K562 (cell line): ENCODE results near the gene PROM2. TPM values are rescaled to one million over a fixed set of nuclear protein-coding genes. Genes with fewer than 3 reads are reported as not detected.
"Not testable (repeated sequence)": the region's sequence is repeated elsewhere in the genome, so short reads cannot be mapped to it uniquely, and the experiment has no call there.

Source experiments
- ATAC-seq: fragments of 200-7000 bp; cut with Tn5 transposase; 3 replicates; pipeline ENCODE4 v1.9.1; 2020; ENCODE audit warnings: moderate library complexity
- BruUV-seq: library from RNA; stranded (reverse); fragments of 400-500 nt; replicated peaks from 2 replicates; lab custom pipeline; 2021; lab: Mats Ljungman, UMichigan
- CTCF ChIA-PET: fragments of 300-600 bp; formaldehyde crosslinking; extraction: SDS; loops from one replicate; lab custom pipeline; 2021; ENCODE audit warnings: low intra/inter-chr PET ratio; lab: Yijun Ruan, JAX
- POLR2A ChIA-PET: fragments of 300-600, 350-650 bp; sonication (Branson Sonifier 250); formaldehyde crosslinking; extraction: SDS; loops from one replicate; lab custom pipeline; 2021; ENCODE audit warnings: antibody characterized with exemption, inconsistent platforms; lab: Yijun Ruan, JAX
- DNase-seq, 4 experiments: peaks; one replicate each; pipeline versions ENCODE4 v3.0.0 to v3.0.0-alpha.2; 2011 to 2018; ENCODE audit warnings: low spot score in 3 of 4, mixed read lengths in 3 of 4; ENCODE audit errors: extremely low read depth in 1 of 4
- FAIRE-seq: peaks from 2 replicates; lab custom pipeline; 2011; peaks lifted over from hg19 to GRCh38; lab: Jason Lieb, UNC
- H2AFZ ChIP-seq: 2 replicates; pipeline ENCODE4 v1.6.0; 2011; ENCODE audit warnings: low read depth, low read length, control low read depth, inconsistent platforms
- H3K27ac ChIP-seq: fragments of 200-600 bp; 3 replicates; pipeline ENCODE4 v1.8.0; 2011; ENCODE audit warnings: low read depth, mild to moderate bottlenecking, control low read depth, inconsistent platforms, low read length, moderate library complexity, mixed read lengths; ENCODE audit errors: extremely low read depth
- H3K27me3 ChIP-seq, 2 experiments: fragments of 300-600 bp in 1 of 2; 2 replicates in 1 of 2; 3 replicates in 1 of 2; pipeline versions ENCODE4 v1.6.0 to v1.8.0; 2011; ENCODE audit warnings: inconsistent platforms in 2 of 2, low read length in 2 of 2, mild to moderate bottlenecking in 1 of 2, mixed read lengths in 1 of 2, moderate library complexity in 1 of 2; ENCODE audit not compliant: control insufficient read depth in 2 of 2, insufficient read depth in 2 of 2
- H3K36me3 ChIP-seq: fragments of 300-600 bp; 3 replicates; pipeline ENCODE4 v1.8.0; 2011; ENCODE audit warnings: mild to moderate bottlenecking, low read length, inconsistent platforms; ENCODE audit not compliant: control insufficient read depth, insufficient read depth
- H3K4me1 ChIP-seq, 2 experiments: fragments of 200-600 bp in 1 of 2; replicated peaks in 1 of 2; 2 replicates in 1 of 2; 3 replicates in 1 of 2; pipeline versions ENCODE4 v1.5.1 to v1.8.0; 2011; ENCODE audit warnings: inconsistent platforms in 2 of 2, low read length in 2 of 2, mild to moderate bottlenecking in 1 of 2, mixed read lengths in 1 of 2, moderate library complexity in 1 of 2; ENCODE audit not compliant: control insufficient read depth in 2 of 2, insufficient read depth in 2 of 2
- H3K4me2 ChIP-seq: 2 replicates; pipeline ENCODE4 v1.6.1; 2011; ENCODE audit warnings: low read length, control low read depth, inconsistent platforms, mixed read lengths; ENCODE audit not compliant: insufficient read depth
- H3K4me3 ChIP-seq: fragments of 200-600 bp; sonication (generic), shearing (Covaris generic); 2 replicates; pipeline ENCODE4 v1.5.1; 2016; ENCODE audit warnings: control low read depth, inconsistent platforms
- H3K79me2 ChIP-seq: fragments of 200-600 bp; 3 replicates; pipeline ENCODE4 v1.8.0; 2011; ENCODE audit warnings: low read length, inconsistent platforms; ENCODE audit not compliant: control insufficient read depth, insufficient read depth
- H3K9ac ChIP-seq, 2 experiments: 2 replicates each; pipeline versions ENCODE4 v1.6.0 to v1.6.1; 2011; ENCODE audit warnings: low read depth in 2 of 2, low read length in 2 of 2, control low read depth in 1 of 2, inconsistent platforms in 1 of 2, mild to moderate bottlenecking in 1 of 2, mixed read lengths in 1 of 2; ENCODE audit not compliant: insufficient read depth in 1 of 2
- H3K9me1 ChIP-seq: one replicate; pipeline ENCODE4 v1.6.0; 2011; ENCODE audit warnings: inconsistent platforms, mild to moderate bottlenecking, low read length, moderate library complexity; ENCODE audit not compliant: control insufficient read depth, insufficient read depth
- H3K9me3 ChIP-seq: replicated peaks from 2 replicates; pipeline ENCODE4 v1.5.1; 2011; ENCODE audit warnings: low read depth, low read length, inconsistent platforms; ENCODE audit not compliant: control insufficient read depth, insufficient read depth
- H4K20me1 ChIP-seq: replicated peaks from 2 replicates; pipeline ENCODE4 v1.6.1; 2011; ENCODE audit warnings: low read length, inconsistent platforms, mixed read lengths; ENCODE audit not compliant: control insufficient read depth, insufficient read depth
- CREM ChIP-seq: IDR thresholded peaks from 2 replicates; pipeline ENCODE4 v1.6.1; 2014; ENCODE audit warnings: antibody characterized with exemption, low read depth
- HOXB6 ChIP-seq: fragments of 250-450 bp; sonication (Bioruptor Pico); IDR thresholded peaks from 2 replicates; pipeline ENCODE4 v1.5.1; 2022; ENCODE audit warnings: mild to moderate bottlenecking, borderline replicate concordance
- MED1 ChIP-seq: sonication (generic); formaldehyde crosslinking; IDR thresholded peaks from 2 replicates; pipeline ENCODE4 v1.8.1; 2023; ENCODE audit warnings: missing genetic modification reagents, borderline replicate concordance
- NBN ChIP-seq: fragments of 450-650 bp; IDR thresholded peaks from 2 replicates; pipeline ENCODE4 v1.6.1; 2016; ENCODE audit warnings: low read depth, mild to moderate bottlenecking
- NUFIP1 ChIP-seq: fragments of 450-650 bp; IDR thresholded peaks from 2 replicates; pipeline ENCODE4 v1.6.1; 2018; ENCODE audit not compliant: partially characterized antibody
- TCF7L2 ChIP-seq: fragments of 150-350 bp; IDR thresholded peaks from 2 replicates; pipeline ENCODE4 v1.6.1; 2016; ENCODE audit warnings: low read depth, mild to moderate bottlenecking, low read length, moderate library complexity
- ZBED1 ChIP-seq: IDR thresholded peaks from 2 replicates; pipeline ENCODE4 v1.6.1; 2014
- WGBS: fragments of 100-300 bp; shearing (Covaris generic); methylation state at CpG from one replicate; pipeline ENCODE4 v1.1.6; 2016; ENCODE audit warnings: low coverage, mixed read lengths; ENCODE audit not compliant: insufficient coverage; ENCODE audit errors: missing lambda C conversion rate; 5-methylcytosine and 5-hydroxymethylcytosine counted together
- in situ Hi-C: fragments of 300-500 bp; cut with MboI; formaldehyde crosslinking; loops from 4 replicates; pipeline ENCODE4 v1.15.0; 2018; ENCODE audit warnings: inconsistent platforms, mixed read lengths
- intact Hi-C: fragments of 100-400 bp; cut with micrococcal nuclease; formaldehyde crosslinking; loops from 2 replicates; pipeline ENCODE4 v1.14.2; 2022
- polyA plus RNA-seq, 8 experiments: library from polyadenylated mRNA; depleted of rRNA in 4 of 8; stranded (reverse) in 5 of 8; unstranded in 3 of 8; fragments of >200 nt; fragmentation: Nextera tagmentation in 2 of 8; fragmentation: Illumina TruSeq in 1 of 8; extraction: Ambion mirVana in 2 of 8; extraction: Trizol in 1 of 8; gene quantifications; 2 replicates each; pipeline versions ENCODE4 v1.2.1 to v1.2.3, GENCODE V29; 2011 to 2014; ENCODE audit warnings: inconsistent platforms in 1 of 8, missing spikeins in 1 of 8
- total RNA-seq, 7 experiments: library from RNA; depleted of rRNA in 6 of 7; stranded (reverse); fragments of >200 nt in 6 of 7; fragmentation: Illumina TruSeq in 2 of 7; extraction: Trizol in 2 of 7; gene quantifications; 2 replicates each; pipeline versions ENCODE4 v1.2.1 to v1.2.3, GENCODE V29; 2011 to 2021; ENCODE audit warnings: low replicate concordance in 1 of 7
- TF ChIP-seq, protein P1 (sequence below): fragments of 450-650 bp; IDR thresholded peaks from 2 replicates; pipeline ENCODE4 v1.6.1; 2016; ENCODE audit warnings: missing biosample characterization, missing genetic modification characterization
- TF ChIP-seq, protein P2 (sequence below): fragments of 450-650 bp; formaldehyde crosslinking; IDR thresholded peaks from 2 replicates; pipeline ENCODE4 v1.4.0; 2020; ENCODE audit warnings: mild to moderate bottlenecking
- TF ChIP-seq, protein P3 (sequence below): fragments of 250-450 bp; sonication (Bioruptor Pico); IDR thresholded peaks from 2 replicates; pipeline ENCODE4 v1.4.0; 2020; ENCODE audit warnings: mild to moderate bottlenecking

Gene PROM2
- total and polyA plus RNA-seq, 9 of the 15 experiments (the other 6 are each of a cell fraction or from before 2014, with no cell fraction given): not detected

DNA sequence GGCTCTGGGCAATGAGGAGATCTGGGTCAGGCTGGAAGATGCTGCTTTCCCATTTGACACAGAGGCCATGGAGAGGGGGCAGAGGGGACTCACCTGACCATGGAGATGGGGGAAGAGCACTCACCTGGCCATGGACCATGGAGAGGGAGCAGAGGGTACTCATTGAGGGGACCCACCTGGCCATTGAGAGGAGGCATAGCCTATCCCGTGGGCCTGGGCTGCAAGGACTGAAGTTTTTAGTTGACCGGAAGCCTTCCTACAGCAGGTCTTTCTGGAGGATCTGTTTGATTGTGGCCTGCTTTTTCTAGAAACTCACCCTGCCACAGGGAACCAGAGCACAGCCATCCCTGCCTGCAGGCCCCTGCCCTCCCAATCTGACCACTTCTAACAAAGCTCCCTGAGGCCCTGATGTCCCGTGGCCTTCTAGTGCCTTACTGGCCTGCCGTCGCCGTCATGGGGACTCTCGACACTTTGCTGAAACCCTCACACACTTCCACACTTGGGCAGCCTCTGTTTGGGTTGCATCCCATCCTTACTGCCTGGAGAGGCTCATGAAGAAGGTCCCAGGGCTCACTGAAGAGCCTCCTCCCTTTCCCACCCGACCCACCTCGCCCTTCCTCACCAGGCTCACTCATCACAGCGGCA, 5.1 kb upstream of the PROM2 start:
- ChIA-PET POLR2A (interaction anchor here (0.7 kb wide), 1 partner anchor 60 kb away, joined by 3 read pairs; no protein-coding TSS in a partner anchor), CTCF (no interaction called here)
- TF ChIP-seq NBN: no peak
- TF ChIP-seq, protein P1, sequence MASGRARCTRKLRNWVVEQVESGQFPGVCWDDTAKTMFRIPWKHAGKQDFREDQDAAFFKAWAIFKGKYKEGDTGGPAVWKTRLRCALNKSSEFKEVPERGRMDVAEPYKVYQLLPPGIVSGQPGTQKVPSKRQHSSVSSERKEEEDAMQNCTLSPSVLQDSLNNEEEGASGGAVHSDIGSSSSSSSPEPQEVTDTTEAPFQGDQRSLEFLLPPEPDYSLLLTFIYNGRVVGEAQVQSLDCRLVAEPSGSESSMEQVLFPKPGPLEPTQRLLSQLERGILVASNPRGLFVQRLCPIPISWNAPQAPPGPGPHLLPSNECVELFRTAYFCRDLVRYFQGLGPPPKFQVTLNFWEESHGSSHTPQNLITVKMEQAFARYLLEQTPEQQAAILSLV (tag): no peak
- TF ChIP-seq HOXB6: no peak
- TF ChIP-seq ZBED1: no peak
- TF ChIP-seq NUFIP1: no peak
- TF ChIP-seq, protein P2, sequence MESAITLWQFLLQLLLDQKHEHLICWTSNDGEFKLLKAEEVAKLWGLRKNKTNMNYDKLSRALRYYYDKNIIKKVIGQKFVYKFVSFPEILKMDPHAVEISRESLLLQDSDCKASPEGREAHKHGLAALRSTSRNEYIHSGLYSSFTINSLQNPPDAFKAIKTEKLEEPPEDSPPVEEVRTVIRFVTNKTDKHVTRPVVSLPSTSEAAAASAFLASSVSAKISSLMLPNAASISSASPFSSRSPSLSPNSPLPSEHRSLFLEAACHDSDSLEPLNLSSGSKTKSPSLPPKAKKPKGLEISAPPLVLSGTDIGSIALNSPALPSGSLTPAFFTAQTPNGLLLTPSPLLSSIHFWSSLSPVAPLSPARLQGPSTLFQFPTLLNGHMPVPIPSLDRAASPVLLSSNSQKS (CRISPR knock-in tag): no peak
- TF ChIP-seq CREM: no peak
- TF ChIP-seq MED1: no peak
- no peak for TF ChIP-seq TCF7L2
- TF ChIP-seq, protein P3, sequence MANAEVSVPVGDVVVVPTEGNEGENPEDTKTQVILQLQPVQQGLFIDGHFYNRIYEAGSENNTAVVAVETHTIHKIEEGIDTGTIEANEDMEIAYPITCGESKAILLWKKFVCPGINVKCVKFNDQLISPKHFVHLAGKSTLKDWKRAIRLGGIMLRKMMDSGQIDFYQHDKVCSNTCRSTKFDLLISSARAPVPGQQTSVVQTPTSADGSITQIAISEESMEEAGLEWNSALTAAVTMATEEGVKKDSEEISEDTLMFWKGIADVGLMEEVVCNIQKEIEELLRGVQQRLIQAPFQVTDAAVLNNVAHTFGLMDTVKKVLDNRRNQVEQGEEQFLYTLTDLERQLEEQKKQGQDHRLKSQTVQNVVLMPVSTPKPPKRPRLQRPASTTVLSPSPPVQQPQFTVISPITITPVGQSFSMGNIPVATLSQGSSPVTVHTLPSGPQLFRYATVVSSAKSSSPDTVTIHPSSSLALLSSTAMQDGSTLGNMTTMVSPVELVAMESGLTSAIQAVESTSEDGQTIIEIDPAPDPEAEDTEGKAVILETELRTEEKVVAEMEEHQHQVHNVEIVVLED (CRISPR knock-in tag): no peak
- H3K9me1 ChIP-seq: no peaks in the 10 kb centered on the region
- peaks cover 0 to 46% of the 10 kb centered on the region in 2 experiments; a peak in 3 of 5 replicates for H3K27me3 ChIP-seq
- no peak overlapping the region for H3K9ac ChIP-seq
- ATAC-seq (no peak), FAIRE-seq (no peak), DNase-seq (no peak)
- H3K4me2 ChIP-seq: no peak overlapping the region
- no peak overlapping the region for H3K27ac ChIP-seq
- H3K79me2 ChIP-seq: no peaks in the 10 kb centered on the region
- no peaks in the 10 kb centered on the region; a peak in 1 of 5 replicates for H3K4me1 ChIP-seq
- in situ Hi-C loops: no loop called here
- H3K9me3 ChIP-seq: no peaks in the 10 kb centered on the region
- WGBS: 3% methylated on average over 10 of the region's 10 CpGs
- intact Hi-C loops: no loop called here
- H2AFZ ChIP-seq: no peak overlapping the region
- H3K4me3 ChIP-seq: no peak overlapping the region
- no TSS peak for BruUV-seq
- H3K36me3 ChIP-seq: no peaks in the 10 kb centered on the region
- H4K20me1 ChIP-seq: no peaks in the 10 kb centered on the region; the same call in 1 of the 2 replicates

DNA sequence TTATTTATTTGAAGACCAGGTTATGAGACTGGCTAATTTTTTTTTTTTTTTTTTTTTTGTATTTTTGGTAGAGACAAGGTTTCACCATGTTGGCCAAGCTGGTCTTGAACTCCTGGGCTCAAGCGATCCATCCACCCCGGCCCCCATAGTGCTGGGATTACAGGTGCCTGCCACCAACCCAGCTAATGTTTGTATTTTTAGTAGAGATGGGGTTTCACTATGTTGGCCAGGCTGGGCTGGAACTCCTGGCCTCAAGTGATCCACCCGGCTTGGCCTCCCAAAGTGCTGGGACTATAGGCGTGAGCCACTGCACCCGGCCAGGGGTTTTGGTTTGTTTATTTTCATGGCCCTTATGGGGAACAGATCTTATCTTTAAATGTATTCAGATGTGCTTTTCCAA, 4.5 kb upstream of the PROM2 start:
- H4K20me1 ChIP-seq, H3K4me3 ChIP-seq, H3K9ac ChIP-seq, H3K27ac ChIP-seq, BruUV-seq, H2AFZ ChIP-seq, H3K4me1 ChIP-seq, ATAC-seq, intact Hi-C loops, CTCF ChIA-PET, DNase-seq, H3K79me2 ChIP-seq, H3K4me2 ChIP-seq, in situ Hi-C loops, H3K9me3 ChIP-seq, FAIRE-seq, H3K36me3 ChIP-seq, H3K9me1 ChIP-seq: not testable (repeated sequence)
- H3K27me3 ChIP-seq: peaks cover 3 to 48% of the 10 kb centered on the region in 2 experiments; a peak in 4 of 5 replicates
- POLR2A ChIA-PET: interaction anchor here (0.7 kb wide), 1 partner anchor 60 kb away, joined by 3 read pairs; no protein-coding TSS in a partner anchor
- WGBS: 0% methylated on average over 5 of the region's 5 CpGs
